PFSK-1 (cell line): ENCODE results near the gene CRISPLD2.

Experiments used
- FOXP2 ChIP-seq: optimal IDR thresholded peaks from 2 replicates; pipeline ENCODE3; 2011; ENCODE audit warnings: borderline replicate concordance, control low read depth, inconsistent platforms; ENCODE audit not compliant: insufficient read depth; ENCODE audit errors: extremely low read length, extremely low read depth
- POLR2AphosphoS5 ChIP-seq: IDR thresholded peaks from 2 replicates; pipeline ENCODE4 v1.6.1; 2012; ENCODE audit warnings: low read depth, mild to moderate bottlenecking, control low read depth, low read length, moderate library complexity
- REST ChIP-seq, 2 experiments: IDR thresholded peaks; 2 replicates each; pipeline versions ENCODE4 v1.6.1 to v1.8.0; 2011 to 2012; ENCODE audit warnings: low read depth in 2 of 2, low read length in 2 of 2, control low read depth in 1 of 2, inconsistent platforms in 1 of 2, mild to moderate bottlenecking in 1 of 2, moderate library complexity in 1 of 2; ENCODE audit not compliant: insufficient read depth in 1 of 2
- SIN3A ChIP-seq: IDR thresholded peaks from 2 replicates; pipeline ENCODE4 v1.6.1; 2012; ENCODE audit warnings: mild to moderate bottlenecking, low read length, moderate library complexity, borderline replicate concordance; ENCODE audit not compliant: insufficient read depth
- TAF1 ChIP-seq: IDR thresholded peaks from 2 replicates; pipeline ENCODE4 v1.6.1; 2012; ENCODE audit warnings: low read length, control low read depth, borderline replicate concordance; ENCODE audit not compliant: insufficient read depth

- TF ChIP-seq REST (IDR thresholded peaks at IDR 0.05; ENCODE audit: insufficient read depth in 1 of 2, low read depth in 2 of 2, low read length in 2 of 2) (no peak), SIN3A (no peak), POLR2AphosphoS5 (no peak), TAF1 (no peak), FOXP2 (no peak)
Observed at GRCh38 chr16:84942786-84943185, 123.0 kb downstream of the CRISPLD2 start.
